Left ventricle myocardium inferior (tissue), 1 donor: ENCODE measurements around the gene SCN8A. TPM values are rescaled to one million over a fixed set of nuclear protein-coding genes. Genes with fewer than 3 reads are reported as not detected.
A peak's percentile ranks its signal among the peaks of the same experiment; 100 is the strongest.

Experiments
- DNase-seq: peaks from one replicate; pipeline ENCODE4 v3.0.0-alpha.2; 2020
- H3K27ac ChIP-seq: fragments of 200-600 bp; replicated peaks from 2 replicates; pipeline ENCODE4 v1.8.0; 2021
- H3K27me3 ChIP-seq: fragments of 200-600 bp; 2 replicates; pipeline ENCODE4 v1.8.0; 2021; ENCODE audit warnings: low read depth
- H3K36me3 ChIP-seq: fragments of 200-600 bp; 2 replicates; pipeline ENCODE4 v1.8.0; 2021
- H3K4me1 ChIP-seq: fragments of 200-600 bp; 2 replicates; pipeline ENCODE4 v1.8.0; 2021
- H3K4me3 ChIP-seq: fragments of 200-600 bp; 2 replicates; pipeline ENCODE4 v1.8.0; 2021; ENCODE audit warnings: mild to moderate bottlenecking, moderate library complexity
- H3K9me3 ChIP-seq: fragments of 200-600 bp; replicated peaks from 2 replicates; pipeline ENCODE4 v1.8.0; 2021
- intact Hi-C: fragments of 100-400 bp; cut with micrococcal nuclease; formaldehyde crosslinking; loops from one replicate; pipeline ENCODE4 v1.11.0; 2022
- total RNA-seq: library from RNA; stranded (reverse); fragmentation: NEBNext Ultra II Directional; extraction: Animal tissue kit (Norgen Biotek cat#: 25700); gene quantifications from one replicate; pipeline ENCODE4 v1.2.1, GENCODE V29; 2021
- TF ChIP-seq, protein P1 (sequence below): fragments of 200-600 bp; IDR thresholded peaks from 2 replicates; pipeline ENCODE4 v1.8.0; 2021; ENCODE audit warnings: antibody characterized with exemption, mild to moderate bottlenecking, borderline replicate concordance
- donor health status: DM: no; HTN: yes; CAD: no; lungs with severe emphysema.

The SCN8A gene
- total RNA-seq, 1 donor from 2014 or later: 0.41 TPM

DNA sequence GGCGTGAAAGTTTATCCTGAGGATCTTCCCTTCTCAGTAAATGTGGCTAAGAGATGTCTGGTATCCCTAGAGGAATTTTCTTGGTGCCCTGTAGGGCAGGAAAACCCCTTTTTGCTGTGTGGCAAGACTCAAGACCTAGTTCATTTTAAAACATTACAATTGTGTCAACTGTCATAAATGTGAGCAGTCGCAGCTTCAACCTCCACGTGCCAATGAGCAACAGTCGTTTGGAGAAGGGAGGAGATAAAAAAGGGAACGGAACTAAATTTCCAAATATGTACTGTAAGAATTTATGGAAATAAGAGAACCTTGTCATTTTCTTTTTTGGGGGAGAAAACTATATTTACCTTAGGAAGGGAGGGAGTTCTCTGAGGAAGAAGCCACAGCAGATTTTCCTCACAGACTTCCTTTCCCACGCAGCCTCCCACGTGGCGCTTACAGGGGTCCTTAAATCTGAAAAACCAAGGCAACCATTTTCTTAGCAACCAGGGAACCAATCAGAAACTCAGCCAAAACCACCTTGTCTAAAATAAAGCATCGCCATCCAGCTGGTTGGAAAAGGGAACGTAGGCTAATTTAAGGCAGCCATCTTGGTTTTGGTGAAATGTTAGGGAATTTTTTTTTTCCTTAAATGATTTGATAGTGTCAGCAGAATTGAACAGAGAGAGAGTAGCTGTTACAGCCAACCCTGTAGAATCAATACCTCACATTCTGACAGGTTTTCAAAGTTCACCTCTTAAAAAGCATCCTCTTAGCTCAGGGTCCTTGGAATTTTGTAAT is 158.4 kb downstream of the SCN8A start:
- Histone ChIP-seq H3K9me3 (no peaks in the 10 kb centered on the region), H3K36me3 (no peaks in the 10 kb centered on the region), H3K4me3 (no peak overlapping the region), H3K27me3 (peaks cover 4% of the 10 kb centered on the region), H3K27ac (no peak overlapping the region), H3K4me1 (peaks cover 9% of the 10 kb centered on the region)
- intact Hi-C loops: no loop called here
- DNase-seq: no peak
- TF ChIP-seq, protein P1, sequence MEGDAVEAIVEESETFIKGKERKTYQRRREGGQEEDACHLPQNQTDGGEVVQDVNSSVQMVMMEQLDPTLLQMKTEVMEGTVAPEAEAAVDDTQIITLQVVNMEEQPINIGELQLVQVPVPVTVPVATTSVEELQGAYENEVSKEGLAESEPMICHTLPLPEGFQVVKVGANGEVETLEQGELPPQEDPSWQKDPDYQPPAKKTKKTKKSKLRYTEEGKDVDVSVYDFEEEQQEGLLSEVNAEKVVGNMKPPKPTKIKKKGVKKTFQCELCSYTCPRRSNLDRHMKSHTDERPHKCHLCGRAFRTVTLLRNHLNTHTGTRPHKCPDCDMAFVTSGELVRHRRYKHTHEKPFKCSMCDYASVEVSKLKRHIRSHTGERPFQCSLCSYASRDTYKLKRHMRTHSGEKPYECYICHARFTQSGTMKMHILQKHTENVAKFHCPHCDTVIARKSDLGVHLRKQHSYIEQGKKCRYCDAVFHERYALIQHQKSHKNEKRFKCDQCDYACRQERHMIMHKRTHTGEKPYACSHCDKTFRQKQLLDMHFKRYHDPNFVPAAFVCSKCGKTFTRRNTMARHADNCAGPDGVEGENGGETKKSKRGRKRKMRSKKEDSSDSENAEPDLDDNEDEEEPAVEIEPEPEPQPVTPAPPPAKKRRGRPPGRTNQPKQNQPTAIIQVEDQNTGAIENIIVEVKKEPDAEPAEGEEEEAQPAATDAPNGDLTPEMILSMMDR: no peak

DNA sequence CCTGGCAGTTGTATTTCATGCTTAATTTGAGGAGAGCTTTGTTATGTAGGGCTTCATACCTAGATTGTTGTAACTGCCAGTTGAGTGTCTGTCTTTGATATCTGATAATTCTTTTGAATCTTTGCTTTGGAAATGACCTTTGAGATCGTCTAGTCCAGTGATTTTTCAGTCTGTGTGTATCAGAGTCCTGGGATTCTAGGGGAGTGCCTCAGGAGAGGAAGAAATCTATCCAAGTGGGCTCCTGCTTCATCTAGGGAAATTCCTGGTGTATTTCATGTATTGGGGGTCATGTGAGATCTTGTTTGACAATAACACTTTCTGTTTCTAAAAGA is 158.9 kb downstream of the SCN8A start:
- H3K4me3 ChIP-seq: no peak overlapping the region
- no peaks in the 10 kb centered on the region for H3K36me3 ChIP-seq
- H3K27ac ChIP-seq: no peak overlapping the region
- H3K9me3 ChIP-seq: no peaks in the 10 kb centered on the region
- H3K4me1 ChIP-seq: peaks cover 9% of the 10 kb centered on the region
- TF ChIP-seq, protein P1: no peak
- intact Hi-C loops: no loop called here
- no peak for DNase-seq
- peaks cover 4% of the 10 kb centered on the region for H3K27me3 ChIP-seq

GRCh38 chr12:51751661-51752060 is 160.6 kb downstream of the SCN8A start:
- peaks cover 9% of the 10 kb centered on the region for H3K4me1 ChIP-seq
- H3K27me3 ChIP-seq: peaks cover 4% of the 10 kb centered on the region
- H3K9me3 ChIP-seq: no peaks in the 10 kb centered on the region
- TF ChIP-seq, protein P1: no peak
- peak overlapping the region; percentile 47 for H3K27ac ChIP-seq
- no peaks in the 10 kb centered on the region for H3K36me3 ChIP-seq
- no peak overlapping the region for H3K4me3 ChIP-seq
- DNase-seq: no peak
- intact Hi-C loops: no loop called here

DNA sequence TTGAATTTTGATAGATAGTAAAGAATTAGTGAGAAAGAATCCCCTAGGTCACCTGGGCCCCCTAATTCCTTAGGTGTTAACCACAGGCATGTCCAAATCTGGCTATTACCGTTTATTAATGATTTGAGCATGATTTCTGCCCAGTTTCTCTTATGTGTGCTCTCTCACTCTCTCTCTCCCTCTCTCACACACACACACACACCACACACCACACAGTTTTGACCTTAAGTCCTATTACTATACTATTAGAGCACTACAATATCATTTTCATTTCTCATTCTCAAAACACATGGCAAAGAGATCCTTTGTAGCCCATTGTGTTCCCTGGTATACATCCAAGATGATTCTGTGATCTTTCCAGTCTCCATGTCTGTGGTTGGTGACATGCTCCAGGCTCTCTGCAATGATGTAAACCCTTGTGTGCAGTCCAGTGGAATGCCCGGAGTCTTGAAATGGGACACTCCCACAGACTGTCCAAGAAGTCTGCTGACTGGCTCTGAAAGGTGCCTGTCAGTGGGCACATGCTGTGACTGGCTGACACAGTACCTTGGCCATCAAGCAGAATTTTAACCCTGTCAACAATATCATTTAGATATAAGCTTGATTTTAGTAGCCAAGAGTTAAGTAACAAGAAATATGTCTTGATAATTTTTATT is 161.3 kb downstream of the SCN8A start:
- Histone ChIP-seq H3K4me3 (no peak overlapping the region), H3K36me3 (no peaks in the 10 kb centered on the region), H3K4me1 (peaks cover 9% of the 10 kb centered on the region), H3K27ac (peak overlapping the region; percentile 47), H3K27me3 (peaks cover 4% of the 10 kb centered on the region), H3K9me3 (no peaks in the 10 kb centered on the region)
- peak; percentile 73 for DNase-seq
- intact Hi-C loops: no loop called here
- TF ChIP-seq, protein P1: no peak

DNA sequence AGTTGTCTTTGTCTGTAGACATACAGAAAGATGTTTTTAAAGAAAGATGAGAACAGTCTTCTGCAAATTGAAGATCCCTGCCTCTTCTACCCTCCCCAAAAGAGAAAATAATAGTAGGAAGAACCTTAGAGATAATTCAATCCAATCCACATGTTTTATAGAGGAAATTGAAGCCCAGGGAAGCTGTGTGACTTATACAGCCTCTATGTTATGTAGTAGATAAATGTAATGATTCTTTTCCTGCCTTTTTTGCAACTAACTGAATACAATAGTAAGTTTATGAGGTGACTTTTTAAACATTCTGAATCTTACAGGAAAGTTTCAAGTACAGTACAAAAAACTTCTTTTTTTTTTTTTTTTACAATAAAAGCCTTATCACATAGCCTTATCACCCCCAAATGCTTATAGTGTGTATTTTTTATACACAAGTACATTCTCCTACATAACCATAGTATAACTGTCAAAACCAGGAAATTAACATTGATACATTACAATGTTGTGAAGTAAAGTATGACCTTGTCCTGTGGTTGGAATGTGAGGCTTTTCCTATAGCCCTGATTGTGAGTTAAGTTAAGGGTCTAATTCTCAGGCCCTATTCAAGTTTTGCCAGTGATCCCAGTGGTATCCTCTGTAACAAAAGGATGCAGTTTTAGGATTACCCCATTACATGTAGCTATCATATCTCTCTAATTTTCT is 163.1 kb downstream of the SCN8A start:
- intact Hi-C loops: no loop called here
- Histone ChIP-seq H3K4me3 (no peak overlapping the region), H3K36me3 (no peaks in the 10 kb centered on the region), H3K4me1 (peaks cover 9% of the 10 kb centered on the region), H3K27ac (no peak overlapping the region), H3K9me3 (no peaks in the 10 kb centered on the region), H3K27me3 (peaks cover 4% of the 10 kb centered on the region)
- TF ChIP-seq, protein P1: no peak
- no peak for DNase-seq
